ENCODE measurements around the gene THOC5.
"Not testable (repeated sequence)": the region's sequence is repeated elsewhere in the genome, so short reads cannot be mapped to it uniquely, and the experiment has no call there.

Gene THOC5

GRCh38 chr22:29563652-29564460 is 10.3 kb upstream of the THOC5 start:
- DNase-seq (ENCODE audit: low read depth in 2 of 2) = no peak

GRCh38 chr22:29559853-29560252 is 6.3 kb upstream of the THOC5 start:
- no peak for DNase-seq (ENCODE audit: low read depth in 2 of 2)

- DNase-seq (ENCODE audit: low read depth in 2 of 2) = no peak
Observed at GRCh38 chr22:29559030-29559429, 5.5 kb upstream of the THOC5 start.

GRCh38 chr22:29555065-29555644 is 1.6 kb upstream of the THOC5 start:
- no peak for DNase-seq (ENCODE audit: low read depth in 2 of 2)

DNA sequence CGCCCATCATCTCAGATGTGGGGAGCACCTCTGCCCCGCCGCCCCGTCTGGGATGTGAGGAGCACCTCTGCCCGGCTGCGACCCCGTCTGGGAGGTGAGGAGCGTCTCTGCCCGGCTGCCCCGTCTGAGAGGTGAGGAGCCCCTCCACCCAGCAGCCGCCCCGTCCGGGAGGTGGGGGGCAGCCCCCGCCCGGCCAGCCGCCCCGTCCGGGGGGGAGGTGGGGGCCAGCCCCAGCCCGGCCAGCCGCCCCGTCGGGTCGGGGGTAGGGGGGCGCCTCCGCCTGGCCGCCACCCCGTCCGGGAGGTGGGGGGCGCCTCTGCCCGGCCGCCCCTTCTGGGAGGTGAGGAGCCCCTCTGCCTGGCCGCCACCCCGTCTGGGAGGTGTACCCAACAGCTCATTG is 1.2 kb downstream of the THOC5 start:
- not testable (repeated sequence) for DNase-seq (ENCODE audit: low read depth in 2 of 2)

- DNase-seq (ENCODE audit: low read depth in 2 of 2) = no peak
Observed at GRCh38 chr22:29550005-29550404, 3.6 kb downstream of the THOC5 start.

- DNase-seq (ENCODE audit: low read depth in 2 of 2) = not testable (repeated sequence)
Observed at GRCh38 chr22:29545045-29545444, 8.5 kb downstream of the THOC5 start.

- no peak for DNase-seq (ENCODE audit: low read depth in 2 of 2)
Observed at GRCh38 chr22:29541845-29542244, 11.7 kb downstream of the THOC5 start.

DNA sequence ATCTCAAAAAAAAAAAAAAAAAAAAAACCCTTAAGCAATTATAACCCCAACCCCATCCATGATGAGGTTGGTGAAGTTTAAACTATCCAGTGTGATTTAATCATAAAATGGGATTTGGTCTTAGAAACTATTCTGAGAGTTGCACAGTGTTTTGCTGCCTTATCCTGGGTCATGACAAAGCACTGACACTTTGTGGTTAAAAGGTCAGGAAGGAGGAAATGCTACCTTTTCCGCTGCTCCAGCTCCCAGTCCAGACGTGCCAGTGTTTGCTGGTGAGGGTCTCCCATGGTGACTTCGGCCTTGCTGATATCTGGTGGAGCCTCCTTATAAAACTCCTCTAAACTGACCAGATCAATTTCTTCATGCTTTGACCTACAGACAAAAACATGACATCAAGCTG is 14.5 kb downstream of the THOC5 start:
- DNase-seq (ENCODE audit: low read depth in 2 of 2) = no peak

- no peak for DNase-seq (ENCODE audit: low read depth in 2 of 2)
Observed at GRCh38 chr22:29536411-29536810, 17.1 kb downstream of the THOC5 start.

GRCh38 chr22:29531419-29531818 is 22.1 kb downstream of the THOC5 start:
- DNase-seq (ENCODE audit: low read depth in 2 of 2) = no peak

GRCh38 chr22:29530716-29531115 is 22.8 kb downstream of the THOC5 start:
- DNase-seq (ENCODE audit: low read depth in 2 of 2) = no peak

GRCh38 chr22:29528144-29528543 is 25.4 kb downstream of the THOC5 start:
- DNase-seq (ENCODE audit: low read depth in 2 of 2) = no peak

DNA sequence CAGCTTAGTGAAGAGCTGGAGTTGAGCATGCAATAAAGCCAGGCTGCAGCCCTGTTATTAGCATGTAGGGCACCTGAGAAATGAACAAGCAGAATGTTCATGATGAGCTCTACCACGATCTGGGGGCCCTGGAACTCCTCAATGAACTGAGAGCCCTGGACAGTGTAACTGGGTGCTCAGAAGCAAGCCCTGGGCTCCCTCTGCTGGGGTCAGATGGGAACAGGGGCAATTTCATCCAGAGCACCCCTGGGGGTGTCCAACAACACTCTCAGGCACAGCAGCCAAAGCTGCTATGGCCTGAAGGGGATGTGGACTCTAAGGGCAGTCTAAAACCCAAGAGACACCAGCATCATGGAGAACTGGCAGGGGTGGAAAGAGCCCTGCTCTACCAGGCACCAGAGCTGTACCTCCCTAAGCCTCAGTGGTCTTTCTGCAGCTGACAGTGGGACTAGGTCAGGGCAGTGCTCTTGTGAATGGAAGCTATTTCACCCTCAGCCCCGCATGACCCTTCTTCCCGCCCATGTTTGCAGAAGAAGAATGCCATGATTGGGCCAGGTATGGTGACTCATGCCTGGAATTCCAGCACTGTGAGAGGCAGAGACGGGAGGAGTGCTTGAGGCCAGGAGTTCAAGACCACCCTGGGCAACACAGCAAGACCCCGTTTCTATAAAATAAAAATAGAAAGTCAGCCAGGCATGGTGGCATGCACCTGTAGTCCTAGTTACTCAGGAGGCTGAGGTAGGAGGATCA is 28.9 kb downstream of the THOC5 start:
- DNase-seq (ENCODE audit: low read depth in 2 of 2) = no peak

GRCh38 chr22:29523761-29524160 is 29.8 kb downstream of the THOC5 start:
- DNase-seq (ENCODE audit: low read depth in 2 of 2) = no peak

GRCh38 chr22:29521526-29521925 is 32.0 kb downstream of the THOC5 start:
- DNase-seq (ENCODE audit: low read depth in 2 of 2) = no peak

GRCh38 chr22:29520851-29521250 is 32.7 kb downstream of the THOC5 start:
- DNase-seq (ENCODE audit: low read depth in 2 of 2) = no peak

- DNase-seq (ENCODE audit: low read depth in 2 of 2) = no peak
Observed at GRCh38 chr22:29519996-29520395, 33.6 kb downstream of the THOC5 start.

DNA sequence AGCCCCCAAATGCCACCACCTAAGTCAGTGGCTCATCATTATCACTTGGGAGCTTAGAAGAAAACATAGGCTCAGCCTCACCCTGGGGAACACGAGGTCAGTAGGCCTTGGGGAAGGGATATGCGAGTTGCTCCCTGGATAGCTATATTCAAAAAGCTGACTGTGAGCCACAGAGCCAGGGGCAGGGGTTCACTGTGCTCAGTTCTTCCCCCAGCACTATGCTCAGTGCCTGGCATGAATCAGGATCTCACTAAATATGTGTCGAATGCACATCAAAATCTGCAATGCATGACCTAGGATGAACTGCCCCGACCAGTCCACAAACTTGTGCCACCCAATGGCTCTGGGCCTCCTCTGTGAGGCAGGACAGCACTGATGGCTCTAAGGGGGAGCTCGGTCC is 35.1 kb downstream of the THOC5 start:
- DNase-seq (ENCODE audit: low read depth in 2 of 2) = no peak

- no peak for DNase-seq (ENCODE audit: low read depth in 2 of 2)
Observed at GRCh38 chr22:29517215-29517908, 36.2 kb downstream of the THOC5 start.

DNA sequence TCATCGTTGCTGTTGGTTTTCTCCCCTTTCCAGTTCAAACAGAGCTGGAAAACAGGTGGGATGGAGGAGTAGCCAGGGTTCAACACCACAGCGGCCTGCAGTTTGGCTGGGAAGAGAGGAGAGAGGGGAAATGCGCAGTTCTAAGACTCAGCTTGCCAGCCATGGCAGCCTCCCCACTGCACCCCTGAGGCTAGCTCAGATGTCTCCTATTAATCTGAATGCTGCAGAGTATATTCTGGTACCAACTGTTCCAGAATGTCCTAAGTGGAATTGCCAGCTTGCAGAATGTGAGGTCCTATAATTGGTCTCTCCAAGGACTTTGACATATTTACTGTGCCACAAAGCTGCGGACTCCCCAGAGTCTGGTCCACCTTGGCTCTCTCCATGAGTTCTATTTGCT is 41.5 kb downstream of the THOC5 start:
- DNase-seq (ENCODE audit: low read depth in 2 of 2) = no peak

All from stimulated activated CD8-positive, alpha-beta memory T cell treated with anti-CD3 and anti-CD28 coated beads, Interleukin-15, amount 100 ng/mL, for 48 hours (primary cell).